A549 (cell line): Measurements from ENCODE around the gene LRIG2. TPM values are rescaled to one million over a fixed set of nuclear protein-coding genes. Genes with fewer than 3 reads are reported as not detected.

Source experiments
- ATAC-seq, 2 experiments: fragments of 200-7000 bp in 1 of 2; fragments of >200 bp in 1 of 2; cut with Nextera tagmentation in 1 of 2; cut with Tn5 transposase in 1 of 2; 3 replicates each; pipeline versions ENCODE4 v1.8.0 to v1.9.1; 2018 to 2020; ENCODE audit warnings: mild to moderate bottlenecking in 1 of 2, moderate library complexity in 1 of 2
- CTCF ChIA-PET: fragments of 300-600 bp; sonication (Branson Sonifier 250); formaldehyde crosslinking; extraction: SDS; loops from one replicate; lab custom pipeline; 2021; ENCODE audit warnings: antibody characterized with exemption, inconsistent platforms; lab: Yijun Ruan, JAX
- POLR2A ChIA-PET: fragments of 350-600 bp; formaldehyde crosslinking; extraction: SDS; loops from one replicate; lab custom pipeline; 2021; ENCODE audit warnings: antibody characterized with exemption, inconsistent platforms; lab: Yijun Ruan, JAX
- DNase-seq, 2 experiments: peaks; one replicate each; pipeline versions ENCODE4 v3.0.0 to v3.0.0-alpha.2; 2011 to 2016; ENCODE audit warnings: low read depth in 1 of 2, low spot score in 1 of 2
- FAIRE-seq: peaks from 2 replicates; lab custom pipeline; 2011; peaks lifted over from hg19 to GRCh38; lab: Jason Lieb, UNC
- H3K27ac ChIP-seq, 2 experiments: fragments of >200 bp; sonication (Bioruptor Twin); formaldehyde crosslinking; 3 replicates each; pipeline ENCODE4 v1.5.1; 2016 to 2017
- H3K4me1 ChIP-seq: fragments of >200 bp; sonication (Bioruptor Twin); formaldehyde crosslinking; 3 replicates; pipeline ENCODE4 v1.6.1; 2016
- H3K4me2 ChIP-seq: fragments of >200 bp; sonication (Bioruptor Twin); formaldehyde crosslinking; 3 replicates; pipeline ENCODE4 v1.6.1; 2016
- H3K4me3 ChIP-seq: fragments of >200 bp; sonication (Bioruptor Twin); formaldehyde crosslinking; 3 replicates; pipeline ENCODE4 v1.5.1; 2016
- H3K9me3 ChIP-seq: fragments of >200 bp; sonication (Bioruptor Twin); formaldehyde crosslinking; 3 replicates; pipeline ENCODE4 v1.6.1; 2016
- CEBPB ChIP-seq, 2 experiments: fragments of >200 bp in 1 of 2; sonication (Bioruptor Twin) in 1 of 2; formaldehyde crosslinking in 1 of 2; IDR thresholded peaks; 2 replicates each; pipeline ENCODE4 v1.6.1; 2012 to 2016
- CHD2 ChIP-seq: fragments of 150-350 bp; IDR thresholded peaks from 2 replicates; pipeline ENCODE4 v1.6.1; 2014; ENCODE audit warnings: low read length; ENCODE audit not compliant: partially characterized antibody
- EHMT2 ChIP-seq: fragments of 200-600 bp; sonication (generic); IDR thresholded peaks from 2 replicates; pipeline ENCODE4 v1.6.1; 2016; ENCODE audit warnings: antibody characterized with exemption, low read depth, mild to moderate bottlenecking, moderate library complexity
- ESRRA ChIP-seq: fragments of 150-350 bp; IDR thresholded peaks from 2 replicates; pipeline ENCODE4 v1.6.1; 2014; ENCODE audit warnings: mild to moderate bottlenecking, low read length, borderline replicate concordance
- FOSB ChIP-seq: fragments of 250-450 bp; sonication (Bioruptor Pico); IDR thresholded peaks from 2 replicates; pipeline ENCODE4 v1.5.0; 2020; ENCODE audit warnings: mild to moderate bottlenecking, moderate library complexity
- GATA3 ChIP-seq: IDR thresholded peaks from 2 replicates; pipeline ENCODE4 v1.6.1; 2012; ENCODE audit warnings: borderline replicate concordance
- HDAC2 ChIP-seq: fragments of 200-600 bp; sonication (generic); IDR thresholded peaks from 2 replicates; pipeline ENCODE4 v1.6.1; 2016
- HOXA7 ChIP-seq: fragments of 250-450 bp; sonication (Bioruptor Pico); IDR thresholded peaks from 2 replicates; pipeline ENCODE4 v1.5.0; 2020; ENCODE audit warnings: mild to moderate bottlenecking, moderate library complexity
- MAFK ChIP-seq: fragments of 450-650 bp; IDR thresholded peaks from 2 replicates; pipeline ENCODE4 v1.6.1; 2014; ENCODE audit not compliant: partially characterized antibody
- POLR2A ChIP-seq: IDR thresholded peaks from 2 replicates; pipeline ENCODE4 v1.6.1; 2012; ENCODE audit warnings: mild to moderate bottlenecking, low read length
- RFX5 ChIP-seq: fragments of 450-650 bp; IDR thresholded peaks from 2 replicates; pipeline ENCODE4 v1.7.1; 2014; ENCODE audit warnings: antibody characterized with exemption, mild to moderate bottlenecking, moderate library complexity
- RNF2 ChIP-seq: fragments of 200-600 bp; sonication (generic); IDR thresholded peaks from 2 replicates; pipeline ENCODE4 v1.6.1; 2016; ENCODE audit warnings: low read depth, mild to moderate bottlenecking, antibody characterized with exemption, moderate library complexity, borderline replicate concordance
- SREBF2 ChIP-seq: fragments of 450-650 bp; IDR thresholded peaks from 2 replicates; pipeline ENCODE4 v1.6.1; 2014; ENCODE audit warnings: mild to moderate bottlenecking, moderate library complexity
- ZNF302 ChIP-seq: fragments of 250-450 bp; sonication (Bioruptor Pico); IDR thresholded peaks from 2 replicates; pipeline ENCODE4 v1.9.0; 2021; ENCODE audit warnings: inconsistent platforms, mild to moderate bottlenecking, moderate library complexity
- WGBS: methylation state at CpG from one replicate; pipeline ENCODE4 v1.1.6; 2017; ENCODE audit errors: missing lambda C conversion rate; 5-methylcytosine and 5-hydroxymethylcytosine counted together
- polyA plus RNA-seq, 4 experiments: library from polyadenylated mRNA; depleted of rRNA in 3 of 4; stranded (reverse); fragments of >200 nt; fragmentation: RNase III in 1 of 4; extraction: RNeasy Plus Mini Kit Qiagen cat#74134 plus additional on column Dnase treatment in 1 of 4; gene quantifications; 2 replicates in 3 of 4; 3 replicates in 1 of 4; pipeline ENCODE4 v1.2.3, GENCODE V29; 2011 to 2017
- TF ChIP-seq, protein P1 (sequence below): IDR thresholded peaks from 2 replicates; pipeline ENCODE4 v1.6.1; 2012
- TF ChIP-seq, protein P2 (sequence below): fragments of 150-350 bp; IDR thresholded peaks from 2 replicates; pipeline ENCODE4 v1.6.1; 2014; ENCODE audit warnings: low read depth, mild to moderate bottlenecking, low read length
- TF ChIP-seq, protein P3 (sequence below): fragments of >200 bp; sonication (Bioruptor Twin); formaldehyde crosslinking; IDR thresholded peaks from 3 replicates; pipeline ENCODE4 v1.5.1; 2016
- TF ChIP-seq, protein P4 (sequence below): fragments of >200 bp; sonication (Bioruptor Twin); formaldehyde crosslinking; IDR thresholded peaks from 3 replicates; pipeline ENCODE4 v1.6.1; 2016

The LRIG2 gene
- polyA plus RNA-seq, 2 of the 4 experiments (the other 2 are of a cell fraction): 3.0 to 7.4 TPM

DNA sequence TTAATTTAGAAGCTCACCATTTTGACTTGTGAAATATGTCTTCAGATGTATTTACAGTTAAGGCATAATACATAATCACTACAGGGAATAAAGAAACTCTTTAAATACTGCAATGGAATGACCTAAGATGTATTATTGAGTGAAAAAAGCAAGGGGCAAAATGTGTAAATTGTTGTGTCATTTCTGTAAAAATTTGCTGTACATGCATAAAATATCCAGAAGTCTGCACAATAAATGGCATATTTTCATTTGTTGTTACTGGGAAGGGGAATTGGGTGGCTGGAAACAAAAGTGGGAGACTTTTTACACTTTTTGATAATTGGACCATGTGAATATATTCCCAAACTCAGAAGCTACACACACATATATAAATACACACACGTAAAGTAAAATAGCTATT, 17.1 kb downstream of the LRIG2 start:
- H3K4me1 ChIP-seq: peaks cover 3% of the 10 kb centered on the region; the same call in 1 of the 3 replicates
- TF ChIP-seq FOSB (no peak), CHD2 (no peak), MAFK (peak; percentile 50), SREBF2 (no peak), HDAC2 (no peak), GATA3 (no peak)
- TF ChIP-seq, protein P1, sequence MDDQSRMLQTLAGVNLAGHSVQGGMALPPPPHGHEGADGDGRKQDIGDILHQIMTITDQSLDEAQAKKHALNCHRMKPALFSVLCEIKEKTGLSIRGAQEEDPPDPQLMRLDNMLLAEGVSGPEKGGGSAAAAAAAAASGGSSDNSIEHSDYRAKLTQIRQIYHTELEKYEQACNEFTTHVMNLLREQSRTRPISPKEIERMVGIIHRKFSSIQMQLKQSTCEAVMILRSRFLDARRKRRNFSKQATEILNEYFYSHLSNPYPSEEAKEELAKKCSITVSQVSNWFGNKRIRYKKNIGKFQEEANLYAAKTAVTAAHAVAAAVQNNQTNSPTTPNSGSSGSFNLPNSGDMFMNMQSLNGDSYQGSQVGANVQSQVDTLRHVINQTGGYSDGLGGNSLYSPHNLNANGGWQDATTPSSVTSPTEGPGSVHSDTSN: no peak
- TF ChIP-seq, protein P2, sequence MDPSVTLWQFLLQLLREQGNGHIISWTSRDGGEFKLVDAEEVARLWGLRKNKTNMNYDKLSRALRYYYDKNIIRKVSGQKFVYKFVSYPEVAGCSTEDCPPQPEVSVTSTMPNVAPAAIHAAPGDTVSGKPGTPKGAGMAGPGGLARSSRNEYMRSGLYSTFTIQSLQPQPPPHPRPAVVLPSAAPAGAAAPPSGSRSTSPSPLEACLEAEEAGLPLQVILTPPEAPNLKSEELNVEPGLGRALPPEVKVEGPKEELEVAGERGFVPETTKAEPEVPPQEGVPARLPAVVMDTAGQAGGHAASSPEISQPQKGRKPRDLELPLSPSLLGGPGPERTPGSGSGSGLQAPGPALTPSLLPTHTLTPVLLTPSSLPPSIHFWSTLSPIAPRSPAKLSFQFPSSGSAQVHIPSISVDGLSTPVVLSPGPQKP: no peak
- ATAC-seq (no peak), FAIRE-seq (no peak), DNase-seq (no peak)
- H3K27ac ChIP-seq: no peak overlapping the region
- 92% methylated on average over 1 of the region's 1 CpG for WGBS
- no peaks in the 10 kb centered on the region for H3K9me3 ChIP-seq
- H3K4me3 ChIP-seq: no peak overlapping the region
- H3K4me2 ChIP-seq: no peak overlapping the region
- ChIA-PET CTCF (interaction anchor here (1.0 to 2.9 kb wide), 2 partner anchors 10 to 17 kb away, joined by 3 to 11 read pairs; partner anchors contain the start of gene LRIG2), POLR2A (no interaction called here)

DNA sequence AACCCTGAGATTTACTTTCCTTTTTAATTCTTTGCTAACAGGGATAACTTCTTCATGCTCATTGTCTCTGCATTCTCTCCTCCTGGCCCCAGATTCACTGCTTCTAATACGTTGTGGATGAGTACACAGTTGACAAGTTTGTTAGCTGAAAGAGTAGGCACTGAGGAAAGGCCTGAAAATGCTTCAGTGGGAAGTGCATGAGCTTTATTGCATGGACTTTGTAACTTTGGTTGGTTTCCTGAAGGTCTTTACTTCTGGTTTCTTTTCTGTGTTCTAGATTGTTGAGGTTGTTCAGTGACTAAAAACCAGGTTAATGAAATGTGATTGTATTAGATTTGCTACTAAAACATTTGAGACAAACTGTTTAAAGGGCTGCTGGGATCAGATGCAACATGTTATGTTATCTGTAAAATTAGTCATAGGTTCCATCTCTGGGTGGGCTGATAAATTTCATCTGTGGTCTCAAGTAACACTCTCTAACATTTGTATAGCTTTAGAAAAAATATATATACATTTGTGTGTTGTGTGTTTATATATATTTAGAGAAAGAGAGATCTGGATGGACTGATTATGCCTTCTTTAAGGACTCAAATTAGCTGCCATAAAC, 19.1 kb downstream of the LRIG2 start:
- no peak overlapping the region for H3K27ac ChIP-seq

DNA sequence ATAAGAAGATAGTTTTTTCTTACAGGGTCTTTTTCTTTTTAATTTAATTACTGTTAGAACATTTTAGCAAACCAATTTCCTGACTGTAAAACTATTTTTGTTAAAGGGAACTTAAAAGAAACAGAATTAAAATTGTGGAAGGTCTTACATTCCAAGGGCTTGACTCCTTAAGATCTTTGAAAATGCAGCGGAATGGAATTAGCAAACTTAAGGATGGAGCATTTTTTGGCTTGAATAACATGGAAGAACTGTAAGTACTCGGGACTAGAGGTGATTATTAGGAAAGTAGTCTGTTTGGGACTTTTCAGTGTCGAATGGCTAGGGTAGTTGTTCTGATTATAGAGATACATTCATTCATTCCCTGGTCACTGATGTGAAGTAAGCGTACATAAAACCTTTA, 21.5 kb downstream of the LRIG2 start:
- CTCF ChIA-PET: interaction anchor here (1.4 to 2.7 kb wide), 2 partner anchors 21 to 22 kb away, joined by 4 to 10 read pairs; partner anchors contain the start of gene LRIG2
- Histone ChIP-seq H3K4me2 (no peak overlapping the region), H3K27ac (no peak overlapping the region), H3K4me3 (no peak overlapping the region), H3K9me3 (no peaks in the 10 kb centered on the region), H3K4me1 (no peaks in the 10 kb centered on the region)
- 93% methylated on average over 4 of the region's 4 CpGs for WGBS
- DNase-seq (no peak), FAIRE-seq (no peak), ATAC-seq (no peak)
- no peak for TF ChIP-seq RFX5
- no peak for TF ChIP-seq CEBPB (IDR thresholded peaks at IDR 0.05)
- POLR2A ChIA-PET: interaction anchor here (0.6 kb wide), 1 partner anchor 14 kb away, joined by 3 read pairs; no protein-coding TSS in a partner anchor

More for the DNA sequence above, 19.1 kb downstream of the LRIG2 start:
- Histone ChIP-seq H3K4me3 (no peak overlapping the region), H3K4me1 (peaks cover 3% of the 10 kb centered on the region; the same call in 1 of the 3 replicates), H3K9me3 (no peaks in the 10 kb centered on the region), H3K4me2 (no peak overlapping the region)
- 69% methylated on average over 1 of the region's 1 CpG for WGBS
- DNase-seq: no peak
- FAIRE-seq: no peak
- no peak for TF ChIP-seq RFX5
- TF ChIP-seq POLR2A: no peak
- TF ChIP-seq EHMT2: no peak
- TF ChIP-seq, protein P3, sequence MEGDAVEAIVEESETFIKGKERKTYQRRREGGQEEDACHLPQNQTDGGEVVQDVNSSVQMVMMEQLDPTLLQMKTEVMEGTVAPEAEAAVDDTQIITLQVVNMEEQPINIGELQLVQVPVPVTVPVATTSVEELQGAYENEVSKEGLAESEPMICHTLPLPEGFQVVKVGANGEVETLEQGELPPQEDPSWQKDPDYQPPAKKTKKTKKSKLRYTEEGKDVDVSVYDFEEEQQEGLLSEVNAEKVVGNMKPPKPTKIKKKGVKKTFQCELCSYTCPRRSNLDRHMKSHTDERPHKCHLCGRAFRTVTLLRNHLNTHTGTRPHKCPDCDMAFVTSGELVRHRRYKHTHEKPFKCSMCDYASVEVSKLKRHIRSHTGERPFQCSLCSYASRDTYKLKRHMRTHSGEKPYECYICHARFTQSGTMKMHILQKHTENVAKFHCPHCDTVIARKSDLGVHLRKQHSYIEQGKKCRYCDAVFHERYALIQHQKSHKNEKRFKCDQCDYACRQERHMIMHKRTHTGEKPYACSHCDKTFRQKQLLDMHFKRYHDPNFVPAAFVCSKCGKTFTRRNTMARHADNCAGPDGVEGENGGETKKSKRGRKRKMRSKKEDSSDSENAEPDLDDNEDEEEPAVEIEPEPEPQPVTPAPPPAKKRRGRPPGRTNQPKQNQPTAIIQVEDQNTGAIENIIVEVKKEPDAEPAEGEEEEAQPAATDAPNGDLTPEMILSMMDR: no peak
- TF ChIP-seq, all 56 proteins: peak for 0
- CTCF ChIA-PET: interaction anchor here (0.6 to 2.7 kb wide), 2 partner anchors 19 to 366 kb away, joined by 3 to 10 read pairs; partner anchors contain the start of gene LRIG2
- ATAC-seq: no peak
- POLR2A ChIA-PET: no interaction called here

DNA sequence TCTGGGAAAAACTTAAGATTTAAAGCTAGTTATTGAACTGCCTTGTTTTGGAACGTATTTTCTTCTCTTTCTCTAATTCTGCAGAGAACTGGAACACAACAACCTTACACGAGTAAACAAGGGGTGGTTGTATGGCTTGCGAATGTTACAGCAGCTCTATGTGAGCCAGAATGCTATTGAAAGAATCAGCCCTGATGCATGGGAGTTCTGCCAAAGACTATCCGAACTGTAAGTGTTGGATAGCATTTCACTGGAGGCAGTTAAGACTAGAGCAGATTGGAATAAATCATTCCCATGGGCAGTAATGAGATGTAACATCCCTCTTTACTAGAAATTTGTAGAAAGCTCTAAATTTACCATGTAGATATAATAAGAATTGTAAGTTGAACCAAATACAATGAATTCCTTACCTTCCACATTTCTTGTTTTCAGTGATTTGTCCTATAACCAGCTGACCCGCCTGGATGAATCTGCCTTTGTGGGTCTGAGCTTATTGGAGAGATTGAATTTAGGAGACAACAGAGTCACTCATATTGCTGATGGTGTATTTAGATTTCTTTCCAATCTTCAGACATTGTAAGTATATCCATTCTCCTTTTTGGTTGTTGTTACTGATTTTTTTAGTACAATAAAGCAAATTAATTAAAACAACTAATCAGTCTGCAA, 22.9 kb downstream of the LRIG2 start:
- FAIRE-seq (no peak), DNase-seq (no peak), ATAC-seq (no peak)
- ChIA-PET CTCF (interaction anchor here (0.9 to 1.4 kb wide), 3 partner anchors 14 to 45 kb away, joined by 3 to 5 read pairs (median 4); partner anchors contain the start of gene LRIG2), POLR2A (no interaction called here)
- no peak overlapping the region for H3K27ac ChIP-seq
- no peaks in the 10 kb centered on the region for H3K9me3 ChIP-seq
- H3K4me2 ChIP-seq: no peak overlapping the region
- no peak overlapping the region for H3K4me3 ChIP-seq
- no peaks in the 10 kb centered on the region for H3K4me1 ChIP-seq
- WGBS: 87% methylated on average over 5 of the region's 5 CpGs
- TF ChIP-seq, protein P1: no peak
- TF ChIP-seq RNF2: no peak
- no peak for TF ChIP-seq HOXA7
- no peak for TF ChIP-seq POLR2A
- TF ChIP-seq, protein P3: no peak
- no peak for TF ChIP-seq ZNF302 (CRISPR knock-in tag)
- TF ChIP-seq, protein P4, sequence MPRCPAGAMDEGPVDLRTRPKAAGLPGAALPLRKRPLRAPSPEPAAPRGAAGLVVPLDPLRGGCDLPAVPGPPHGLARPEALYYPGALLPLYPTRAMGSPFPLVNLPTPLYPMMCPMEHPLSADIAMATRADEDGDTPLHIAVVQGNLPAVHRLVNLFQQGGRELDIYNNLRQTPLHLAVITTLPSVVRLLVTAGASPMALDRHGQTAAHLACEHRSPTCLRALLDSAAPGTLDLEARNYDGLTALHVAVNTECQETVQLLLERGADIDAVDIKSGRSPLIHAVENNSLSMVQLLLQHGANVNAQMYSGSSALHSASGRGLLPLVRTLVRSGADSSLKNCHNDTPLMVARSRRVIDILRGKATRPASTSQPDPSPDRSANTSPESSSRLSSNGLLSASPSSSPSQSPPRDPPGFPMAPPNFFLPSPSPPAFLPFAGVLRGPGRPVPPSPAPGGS: no peak
- TF ChIP-seq RFX5: no peak
- no peak for TF ChIP-seq ESRRA
